ENCODE measurements around the gene NUDT3.
"Not testable (repeated sequence)": the region's sequence is repeated elsewhere in the genome, so short reads cannot be mapped to it uniquely, and the experiment has no call there.

NUDT3 gene

DNA sequence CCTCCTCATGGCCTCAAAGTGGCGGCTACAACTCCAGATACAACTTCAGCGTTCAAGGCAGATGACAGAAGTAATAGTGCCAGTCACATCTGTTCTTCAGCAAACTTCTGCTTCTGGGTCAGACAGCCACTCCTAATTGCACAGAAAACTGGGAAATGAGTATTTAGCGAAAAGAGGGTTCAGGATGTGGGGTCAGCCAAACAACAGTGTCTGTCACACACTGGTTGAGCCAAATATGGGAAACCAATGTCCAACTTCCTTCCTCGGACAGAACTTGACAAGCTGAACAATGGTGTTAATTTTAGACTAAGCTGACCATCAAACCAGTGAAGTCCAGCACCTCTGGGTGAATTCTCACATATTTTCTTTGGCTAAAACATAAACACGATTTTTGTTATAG is 22.1 kb downstream of the NUDT3 start:
- peaks cover 12% of the 10 kb centered on the region for H3K4me1 ChIP-seq (ENCODE audit: insufficient read depth, low read length, severe bottlenecking)
- H3K4me2 ChIP-seq (ENCODE audit: low read length) = no peak overlapping the region
- H3K4me3 ChIP-seq (ENCODE audit: low read depth, low read length, poor library complexity, severe bottlenecking) = no peak overlapping the region
- no peaks in the 10 kb centered on the region; the same call in 1 of the 2 replicates for H4K20me1 ChIP-seq (ENCODE audit: insufficient read depth, low read length)
- H2AFZ ChIP-seq (ENCODE audit: low read length) = no peak overlapping the region
- H3K9ac ChIP-seq (ENCODE audit: low read length) = no peak overlapping the region
- H3F3A ChIP-seq (ENCODE audit: insufficient read depth, low read length) = no peaks in the 10 kb centered on the region
- TF ChIP-seq EZH2 (IDR thresholded peaks at IDR 0.05; ENCODE audit: borderline replicate concordance, low read length) = no peak
- TF ChIP-seq, protein P1, sequence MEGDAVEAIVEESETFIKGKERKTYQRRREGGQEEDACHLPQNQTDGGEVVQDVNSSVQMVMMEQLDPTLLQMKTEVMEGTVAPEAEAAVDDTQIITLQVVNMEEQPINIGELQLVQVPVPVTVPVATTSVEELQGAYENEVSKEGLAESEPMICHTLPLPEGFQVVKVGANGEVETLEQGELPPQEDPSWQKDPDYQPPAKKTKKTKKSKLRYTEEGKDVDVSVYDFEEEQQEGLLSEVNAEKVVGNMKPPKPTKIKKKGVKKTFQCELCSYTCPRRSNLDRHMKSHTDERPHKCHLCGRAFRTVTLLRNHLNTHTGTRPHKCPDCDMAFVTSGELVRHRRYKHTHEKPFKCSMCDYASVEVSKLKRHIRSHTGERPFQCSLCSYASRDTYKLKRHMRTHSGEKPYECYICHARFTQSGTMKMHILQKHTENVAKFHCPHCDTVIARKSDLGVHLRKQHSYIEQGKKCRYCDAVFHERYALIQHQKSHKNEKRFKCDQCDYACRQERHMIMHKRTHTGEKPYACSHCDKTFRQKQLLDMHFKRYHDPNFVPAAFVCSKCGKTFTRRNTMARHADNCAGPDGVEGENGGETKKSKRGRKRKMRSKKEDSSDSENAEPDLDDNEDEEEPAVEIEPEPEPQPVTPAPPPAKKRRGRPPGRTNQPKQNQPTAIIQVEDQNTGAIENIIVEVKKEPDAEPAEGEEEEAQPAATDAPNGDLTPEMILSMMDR (IDR thresholded peaks at IDR 0.05; ENCODE audit: low read length) = no peak
- peaks cover 59% of the 10 kb centered on the region for H3K79me2 ChIP-seq (ENCODE audit: insufficient read depth, low read length)
- H3K9me3 ChIP-seq (ENCODE audit: low read length) = no peaks in the 10 kb centered on the region
- no peaks in the 10 kb centered on the region for H3K9me2 ChIP-seq (ENCODE audit: low read depth, low read length)
- H3K36me3 ChIP-seq (ENCODE audit: insufficient read depth, low read length) = peaks cover 7% of the 10 kb centered on the region
- H3K27me3 ChIP-seq (ENCODE audit: insufficient read depth, low read length) = no peaks in the 10 kb centered on the region
- no peak overlapping the region for H3K27ac ChIP-seq (ENCODE audit: low read depth, low read length, poor library complexity, severe bottlenecking)

DNA sequence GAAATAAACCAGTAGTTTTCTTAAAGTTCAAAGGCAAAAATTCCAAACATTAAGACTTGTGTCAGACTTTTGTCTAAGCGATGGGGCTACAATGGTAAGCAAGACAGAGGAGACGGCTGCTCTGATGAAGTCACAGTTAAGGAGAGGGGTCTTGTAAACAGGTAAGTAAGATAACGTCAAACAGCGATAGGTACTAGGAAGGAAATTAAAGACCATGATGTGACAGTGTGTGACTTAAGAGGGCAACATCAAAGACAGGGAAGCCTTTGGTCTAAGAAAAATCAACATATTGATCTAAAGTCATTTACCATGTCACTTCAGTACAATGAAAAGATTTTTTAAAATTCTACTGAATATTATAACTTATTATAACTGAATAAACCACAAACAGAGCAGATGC is 23.1 kb downstream of the NUDT3 start:
- H3K36me3 ChIP-seq (ENCODE audit: insufficient read depth, low read length) = peaks cover 7% of the 10 kb centered on the region
- no peaks in the 10 kb centered on the region for H3K9me3 ChIP-seq (ENCODE audit: low read length)
- no peaks in the 10 kb centered on the region for H3F3A ChIP-seq (ENCODE audit: insufficient read depth, low read length)
- no peak overlapping the region for H3K4me3 ChIP-seq (ENCODE audit: low read depth, low read length, poor library complexity, severe bottlenecking)
- no peak overlapping the region for H3K9ac ChIP-seq (ENCODE audit: low read length)
- TF ChIP-seq, protein P1 (IDR thresholded peaks at IDR 0.05; ENCODE audit: low read length) = no peak
- TF ChIP-seq EZH2 (IDR thresholded peaks at IDR 0.05; ENCODE audit: borderline replicate concordance, low read length) = no peak
- H2AFZ ChIP-seq (ENCODE audit: low read length) = no peak overlapping the region
- no peaks in the 10 kb centered on the region; the same call in 1 of the 2 replicates for H4K20me1 ChIP-seq (ENCODE audit: insufficient read depth, low read length)
- no peaks in the 10 kb centered on the region for H3K9me2 ChIP-seq (ENCODE audit: low read depth, low read length)
- H3K27ac ChIP-seq (ENCODE audit: low read depth, low read length, poor library complexity, severe bottlenecking) = no peak overlapping the region
- H3K79me2 ChIP-seq (ENCODE audit: insufficient read depth, low read length) = peaks cover 52% of the 10 kb centered on the region
- H3K4me1 ChIP-seq (ENCODE audit: insufficient read depth, low read length, severe bottlenecking) = peaks cover 7% of the 10 kb centered on the region
- H3K27me3 ChIP-seq (ENCODE audit: insufficient read depth, low read length) = no peaks in the 10 kb centered on the region
- no peak overlapping the region for H3K4me2 ChIP-seq (ENCODE audit: low read length)

DNA sequence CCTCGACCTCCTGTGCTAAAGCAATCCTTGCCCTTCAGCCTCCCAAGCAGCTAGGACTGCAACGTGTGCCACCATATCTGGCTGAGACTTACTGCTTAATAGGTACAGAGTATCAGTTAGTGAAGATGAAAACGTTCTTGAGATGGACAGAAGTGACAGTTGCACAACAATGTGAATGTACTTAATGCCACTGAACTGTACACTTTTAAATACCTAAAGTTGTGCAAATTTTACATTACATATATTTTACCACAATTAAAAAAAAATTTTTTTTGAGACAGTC is 25.9 kb downstream of the NUDT3 start:
- no peak for TF ChIP-seq EZH2 (IDR thresholded peaks at IDR 0.05; ENCODE audit: borderline replicate concordance, low read length)
- TF ChIP-seq, protein P1 (IDR thresholded peaks at IDR 0.05; ENCODE audit: low read length) = no peak
- Histone ChIP-seq H3K27me3 (ENCODE audit: insufficient read depth, low read length) (no peaks in the 10 kb centered on the region), H3K27ac (ENCODE audit: low read depth, low read length, poor library complexity, severe bottlenecking) (no peak overlapping the region), H3K9ac (ENCODE audit: low read length) (no peak overlapping the region), H3K4me2 (ENCODE audit: low read length) (no peak overlapping the region), H3F3A (ENCODE audit: insufficient read depth, low read length) (no peaks in the 10 kb centered on the region), H3K4me1 (ENCODE audit: insufficient read depth, low read length, severe bottlenecking) (peaks cover 31% of the 10 kb centered on the region), H3K9me3 (ENCODE audit: low read length) (no peaks in the 10 kb centered on the region), H3K4me3 (ENCODE audit: low read depth, low read length, poor library complexity, severe bottlenecking) (no peak overlapping the region), H3K36me3 (ENCODE audit: insufficient read depth, low read length) (peaks cover 7% of the 10 kb centered on the region), H3K9me2 (ENCODE audit: low read depth, low read length) (no peaks in the 10 kb centered on the region), H4K20me1 (ENCODE audit: insufficient read depth, low read length) (no peaks in the 10 kb centered on the region), H3K79me2 (ENCODE audit: insufficient read depth, low read length) (peaks cover 57% of the 10 kb centered on the region), H2AFZ (ENCODE audit: low read length) (no peak overlapping the region)

DNA sequence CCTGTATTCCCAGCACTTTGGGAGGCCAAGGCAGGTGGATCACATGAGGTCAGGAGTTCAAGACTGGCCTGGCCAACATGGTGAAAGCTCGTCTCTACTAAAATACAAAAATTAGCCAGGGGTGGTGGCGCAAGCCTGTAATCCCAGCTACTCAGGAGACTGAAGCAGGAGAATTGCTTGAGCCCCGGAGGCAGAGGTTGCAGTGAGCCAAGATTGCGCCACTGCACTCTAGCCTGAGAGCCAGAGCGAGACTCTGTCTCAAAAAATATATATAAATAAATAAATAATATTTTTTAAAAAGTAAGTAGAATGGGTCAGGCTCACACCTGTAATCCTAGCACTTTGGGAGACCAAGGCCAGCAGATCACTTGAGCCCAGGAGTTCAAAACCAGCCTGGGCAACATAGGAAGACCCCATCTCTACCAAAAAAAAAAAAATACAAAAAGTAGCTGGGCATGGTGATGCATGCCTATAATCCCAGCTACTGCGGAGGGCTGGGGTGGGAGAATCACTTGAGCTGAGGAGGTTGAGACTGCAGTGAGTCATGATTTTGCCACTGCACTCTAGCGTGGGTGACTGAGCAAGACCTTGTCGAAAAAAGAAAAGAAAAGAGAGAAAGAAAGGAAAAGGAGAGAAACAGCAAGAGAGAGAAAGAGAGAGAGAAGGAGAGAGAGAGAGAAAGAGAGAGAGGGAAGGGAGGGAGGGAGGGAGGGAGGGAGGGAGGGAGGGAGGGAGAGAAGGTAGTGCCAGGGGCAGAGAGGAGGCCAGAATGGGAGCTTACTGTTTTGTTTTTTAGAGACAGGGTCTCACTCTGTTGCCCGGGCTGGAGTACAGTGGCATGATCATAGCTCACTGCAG is 26.5 kb downstream of the NUDT3 start:
- H3F3A ChIP-seq (ENCODE audit: insufficient read depth, low read length); H3K4me3 ChIP-seq (ENCODE audit: low read depth, low read length, poor library complexity, severe bottlenecking); H4K20me1 ChIP-seq (ENCODE audit: insufficient read depth, low read length); H3K9ac ChIP-seq (ENCODE audit: low read length); H2AFZ ChIP-seq (ENCODE audit: low read length); H3K9me2 ChIP-seq (ENCODE audit: low read depth, low read length); H3K27me3 ChIP-seq (ENCODE audit: insufficient read depth, low read length); H3K27ac ChIP-seq (ENCODE audit: low read depth, low read length, poor library complexity, severe bottlenecking); H3K36me3 ChIP-seq (ENCODE audit: insufficient read depth, low read length); H3K4me2 ChIP-seq (ENCODE audit: low read length); H3K9me3 ChIP-seq (ENCODE audit: low read length): not testable (repeated sequence)
- Histone ChIP-seq H3K4me1 (ENCODE audit: insufficient read depth, low read length, severe bottlenecking) (peaks cover 35% of the 10 kb centered on the region), H3K79me2 (ENCODE audit: insufficient read depth, low read length) (peaks cover 63% of the 10 kb centered on the region)

DNA sequence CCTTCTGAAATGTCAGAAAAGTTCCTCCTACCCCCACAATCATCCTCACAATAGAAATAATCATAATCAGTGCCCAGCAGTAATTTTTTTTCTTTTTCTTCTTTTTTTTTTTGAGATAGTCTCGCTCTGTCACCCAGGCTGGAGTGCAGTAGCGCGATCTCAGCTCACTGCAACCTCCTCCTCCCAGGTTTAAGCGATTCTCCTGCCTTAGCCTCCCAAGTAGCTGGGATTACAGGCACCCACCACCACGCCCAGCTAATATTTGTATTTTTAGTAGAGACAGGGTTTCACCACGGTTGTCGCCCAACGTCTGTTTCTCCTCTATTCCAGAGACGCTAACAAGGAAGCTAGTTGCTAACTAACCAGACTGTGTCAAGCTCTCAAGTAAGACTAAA is 28.8 kb downstream of the NUDT3 start:
- not testable (repeated sequence) for H3K36me3 ChIP-seq (ENCODE audit: insufficient read depth, low read length); H3K9me3 ChIP-seq (ENCODE audit: low read length); H3K9me2 ChIP-seq (ENCODE audit: low read depth, low read length); H2AFZ ChIP-seq (ENCODE audit: low read length); H3F3A ChIP-seq (ENCODE audit: insufficient read depth, low read length); H4K20me1 ChIP-seq (ENCODE audit: insufficient read depth, low read length); H3K27me3 ChIP-seq (ENCODE audit: insufficient read depth, low read length)
- peak overlapping the region; percentile 57 for H3K9ac ChIP-seq (ENCODE audit: low read length)
- H3K4me2 ChIP-seq (ENCODE audit: low read length) = peak overlapping the region; percentile 78
- H3K4me1 ChIP-seq (ENCODE audit: insufficient read depth, low read length, severe bottlenecking) = peaks cover 49% of the 10 kb centered on the region
- H3K79me2 ChIP-seq (ENCODE audit: insufficient read depth, low read length) = peaks cover 70% of the 10 kb centered on the region
- H3K27ac ChIP-seq (ENCODE audit: low read depth, low read length, poor library complexity, severe bottlenecking) = peak overlapping the region; percentile 92
- H3K4me3 ChIP-seq (ENCODE audit: low read depth, low read length, poor library complexity, severe bottlenecking) = peak overlapping the region; percentile 51

Data from OCI-LY1 (cell line).